HEK293 (cell line): ENCODE data around the gene HERC3.

Experiments used
- CTCF ChIA-PET: fragments of 350-600 bp; formaldehyde crosslinking; extraction: SDS; loops from one replicate; lab custom pipeline; 2021; ENCODE audit warnings: antibody characterized with exemption; lab: Yijun Ruan, JAX
- POLR2A ChIA-PET: fragments of 300-600 bp; formaldehyde crosslinking; extraction: SDS; loops from one replicate; lab custom pipeline; 2020; ENCODE audit warnings: antibody characterized with exemption, inconsistent platforms; lab: Yijun Ruan, JAX
- H3K27ac ChIP-seq: fragments of 200-500 bp; sonication (Bioruptor generic); 2 replicates; pipeline ENCODE4 v1.5.1; 2014; ENCODE audit warnings: low read depth, low read length, control low read depth, inconsistent platforms; ENCODE audit errors: extremely low read depth
- H3K36me3 ChIP-seq, 2 experiments: fragments of 200-500 bp in 1 of 2; sonication (Bioruptor generic) in 1 of 2; 1 replicate in 1 of 2; 2 replicates in 1 of 2; pipeline ENCODE4 v1.5.1; 2014 to 2017; ENCODE audit warnings: inconsistent platforms in 2 of 2, low read length in 2 of 2; ENCODE audit not compliant: control insufficient read depth in 2 of 2, insufficient read depth in 1 of 2
- H3K4me1 ChIP-seq: fragments of 200-500 bp; sonication (Bioruptor generic); 2 replicates; pipeline ENCODE4 v1.5.1; 2014; ENCODE audit warnings: mild to moderate bottlenecking, low read length, inconsistent platforms; ENCODE audit not compliant: control insufficient read depth, insufficient read depth
- H3K4me3 ChIP-seq: 2 replicates; pipeline ENCODE4 v1.5.1; 2011; ENCODE audit warnings: low read depth, mild to moderate bottlenecking, control low read depth, low read length, moderate library complexity
- H3K9me3 ChIP-seq: fragments of 200-500 bp; sonication (Bioruptor generic); 2 replicates; pipeline ENCODE4 v1.5.1; 2014; ENCODE audit warnings: low read depth, low read length, inconsistent platforms; ENCODE audit not compliant: control insufficient read depth, insufficient read depth
- GLIS1 ChIP-seq: fragments of 450-650 bp; formaldehyde crosslinking; IDR thresholded peaks from 2 replicates; pipeline ENCODE4 v1.5.1; 2016; ENCODE audit warnings: missing biosample characterization, missing genetic modification characterization
- HOXD13 ChIP-seq: sonication (generic); formaldehyde crosslinking; IDR thresholded peaks from 2 replicates; pipeline ENCODE4 v1.8.0; 2022; ENCODE audit warnings: missing genetic modification reagents, borderline replicate concordance
- KLF16 ChIP-seq: fragments of 450-650 bp; formaldehyde crosslinking; IDR thresholded peaks from 2 replicates; pipeline ENCODE4 v1.5.1; 2017; ENCODE audit warnings: missing biosample characterization, missing genetic modification characterization
- KLF8 ChIP-seq: fragments of 450-650 bp; formaldehyde crosslinking; IDR thresholded peaks from 2 replicates; pipeline ENCODE4 v1.5.1; 2016; ENCODE audit warnings: missing biosample characterization, missing genetic modification characterization
- RBAK ChIP-seq: fragments of 450-650 bp; formaldehyde crosslinking; IDR thresholded peaks from 2 replicates; pipeline ENCODE4 v1.5.1; 2016; ENCODE audit warnings: missing biosample characterization, missing genetic modification characterization
- SALL2 ChIP-seq: fragments of 450-650 bp; formaldehyde crosslinking; IDR thresholded peaks from 2 replicates; pipeline ENCODE4 v1.5.0; 2017; ENCODE audit warnings: missing biosample characterization, mild to moderate bottlenecking, missing genetic modification characterization, borderline replicate concordance
- SCRT1 ChIP-seq: fragments of 450-650 bp; formaldehyde crosslinking; IDR thresholded peaks from 2 replicates; pipeline ENCODE4 v1.5.1; 2016; ENCODE audit warnings: missing biosample characterization, missing genetic modification characterization, borderline replicate concordance
- SP3 ChIP-seq: fragments of 450-650 bp; formaldehyde crosslinking; IDR thresholded peaks from 2 replicates; pipeline ENCODE4 v1.5.1; 2016; ENCODE audit warnings: missing biosample characterization, missing genetic modification characterization
- YY2 ChIP-seq: fragments of 450-650 bp; formaldehyde crosslinking; IDR thresholded peaks from 2 replicates; pipeline ENCODE4 v1.5.1; 2016; ENCODE audit warnings: missing biosample characterization, missing genetic modification characterization
- ZNF114 ChIP-seq: fragments of 450-650 bp; formaldehyde crosslinking; IDR thresholded peaks from 2 replicates; pipeline ENCODE4 v1.5.0; 2017; ENCODE audit warnings: missing biosample characterization, missing genetic modification characterization
- ZNF202 ChIP-seq: fragments of 450-650 bp; formaldehyde crosslinking; IDR thresholded peaks from 2 replicates; pipeline ENCODE4 v1.5.1; 2016; ENCODE audit warnings: missing biosample characterization, missing genetic modification characterization, borderline replicate concordance
- ZNF24 ChIP-seq: fragments of 450-650 bp; formaldehyde crosslinking; IDR thresholded peaks from 2 replicates; pipeline ENCODE4 v1.5.1; 2016; ENCODE audit warnings: missing biosample characterization, missing genetic modification characterization
- ZNF266 ChIP-seq: fragments of 450-650 bp; formaldehyde crosslinking; IDR thresholded peaks from 2 replicates; pipeline ENCODE4 v1.5.1; 2016; ENCODE audit warnings: missing biosample characterization, missing genetic modification characterization, low read depth
- ZNF354C ChIP-seq: fragments of 450-650 bp; formaldehyde crosslinking; IDR thresholded peaks from 2 replicates; pipeline ENCODE4 v1.5.1; 2016; ENCODE audit warnings: missing biosample characterization, missing genetic modification characterization, low read depth, borderline replicate concordance
- ZNF501 ChIP-seq: fragments of 450-650 bp; formaldehyde crosslinking; IDR thresholded peaks from 2 replicates; pipeline ENCODE4 v1.5.1; 2016; ENCODE audit warnings: missing biosample characterization, missing genetic modification characterization
- ZNF513 ChIP-seq: fragments of 450-650 bp; IDR thresholded peaks from 2 replicates; pipeline ENCODE4 v1.5.1; 2018; ENCODE audit warnings: missing biosample characterization, missing genetic modification characterization
- ZNF623 ChIP-seq: fragments of 450-650 bp; formaldehyde crosslinking; IDR thresholded peaks from 2 replicates; pipeline ENCODE4 v1.5.1; 2016; ENCODE audit warnings: missing biosample characterization, missing genetic modification characterization
- ZNF664 ChIP-seq: fragments of 450-650 bp; formaldehyde crosslinking; IDR thresholded peaks from 2 replicates; pipeline ENCODE4 v1.5.1; 2016; ENCODE audit warnings: missing biosample characterization, missing genetic modification characterization
- ZNF768 ChIP-seq: fragments of 450-650 bp; formaldehyde crosslinking; IDR thresholded peaks from 2 replicates; pipeline ENCODE4 v1.5.1; 2018; ENCODE audit warnings: missing biosample characterization, mild to moderate bottlenecking, missing genetic modification characterization
- ZNF791 ChIP-seq: fragments of 450-650 bp; formaldehyde crosslinking; IDR thresholded peaks from 2 replicates; pipeline ENCODE4 v1.5.1; 2016; ENCODE audit warnings: missing biosample characterization, missing genetic modification characterization
- ZNF792 ChIP-seq: fragments of 450-650 bp; formaldehyde crosslinking; IDR thresholded peaks from 2 replicates; pipeline ENCODE4 v1.5.1; 2016; ENCODE audit warnings: missing biosample characterization, missing genetic modification characterization
- ZNF837 ChIP-seq: fragments of 450-650 bp; formaldehyde crosslinking; IDR thresholded peaks from 2 replicates; pipeline ENCODE4 v1.5.1; 2016; ENCODE audit warnings: missing biosample characterization, missing genetic modification characterization
- TF ChIP-seq, protein P1 (sequence below): sonication (generic); formaldehyde crosslinking; IDR thresholded peaks from 2 replicates; pipeline ENCODE4 v1.8.1; 2022; ENCODE audit warnings: mild to moderate bottlenecking, moderate library complexity, missing genetic modification reagents
- TF ChIP-seq, protein P2 (sequence below): fragments of 450-650 bp; formaldehyde crosslinking; IDR thresholded peaks from 2 replicates; pipeline ENCODE4 v1.5.1; 2016; ENCODE audit warnings: missing biosample characterization, missing genetic modification characterization

HERC3 gene

GRCh38 chr4:88698519-88698918 is 106.2 kb downstream of the HERC3 start:
- Histone ChIP-seq H3K27ac (no peak overlapping the region), H3K36me3 (no peaks in the 10 kb centered on the region), H3K4me3 (no peak overlapping the region), H3K4me1 (no peaks in the 10 kb centered on the region), H3K9me3 (no peaks in the 10 kb centered on the region)
- TF ChIP-seq ZNF202 (tag by site-specific recombination) = no peak
- no peak for TF ChIP-seq ZNF837 (tag by site-specific recombination)
- TF ChIP-seq ZNF513 (tag by site-specific recombination) = peak; percentile 77; the same call in 1 of the 2 replicates
- TF ChIP-seq, protein P1, sequence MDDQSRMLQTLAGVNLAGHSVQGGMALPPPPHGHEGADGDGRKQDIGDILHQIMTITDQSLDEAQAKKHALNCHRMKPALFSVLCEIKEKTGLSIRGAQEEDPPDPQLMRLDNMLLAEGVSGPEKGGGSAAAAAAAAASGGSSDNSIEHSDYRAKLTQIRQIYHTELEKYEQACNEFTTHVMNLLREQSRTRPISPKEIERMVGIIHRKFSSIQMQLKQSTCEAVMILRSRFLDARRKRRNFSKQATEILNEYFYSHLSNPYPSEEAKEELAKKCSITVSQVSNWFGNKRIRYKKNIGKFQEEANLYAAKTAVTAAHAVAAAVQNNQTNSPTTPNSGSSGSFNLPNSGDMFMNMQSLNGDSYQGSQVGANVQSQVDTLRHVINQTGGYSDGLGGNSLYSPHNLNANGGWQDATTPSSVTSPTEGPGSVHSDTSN = no peak
- TF ChIP-seq ZNF114 (tag by site-specific recombination) = no peak
- TF ChIP-seq SCRT1 = no peak
- TF ChIP-seq KLF8 (tag by site-specific recombination) = 0 out of 2 replicates have a peak, but pooled peaks have one; percentile 17
- ChIA-PET POLR2A (no interaction called here), CTCF (no interaction called here)

GRCh38 chr4:88702782-88703181 is 110.5 kb downstream of the HERC3 start:
- no peaks in the 10 kb centered on the region for H3K4me1 ChIP-seq
- TF ChIP-seq YY2 (tag by site-specific recombination) (no peak), ZNF354C (no peak), ZNF501 (tag by site-specific recombination) (no peak), SP3 (tag by site-specific recombination) (no peak), ZNF24 (tag by site-specific recombination) (no peak), ZNF664 (tag by site-specific recombination) (no peak), GLIS1 (no peak), KLF8 (tag by site-specific recombination) (no peak), ZNF791 (no peak), ZNF792 (tag by site-specific recombination) (no peak), ZNF768 (tag by site-specific recombination) (no peak), SALL2 (tag by site-specific recombination) (no peak), KLF16 (no peak), HOXD13 (CRISPR knock-in tag) (no peak), ZNF623 (no peak), RBAK (tag by site-specific recombination) (no peak), ZNF266 (tag by site-specific recombination) (no peak)
- TF ChIP-seq, protein P2, sequence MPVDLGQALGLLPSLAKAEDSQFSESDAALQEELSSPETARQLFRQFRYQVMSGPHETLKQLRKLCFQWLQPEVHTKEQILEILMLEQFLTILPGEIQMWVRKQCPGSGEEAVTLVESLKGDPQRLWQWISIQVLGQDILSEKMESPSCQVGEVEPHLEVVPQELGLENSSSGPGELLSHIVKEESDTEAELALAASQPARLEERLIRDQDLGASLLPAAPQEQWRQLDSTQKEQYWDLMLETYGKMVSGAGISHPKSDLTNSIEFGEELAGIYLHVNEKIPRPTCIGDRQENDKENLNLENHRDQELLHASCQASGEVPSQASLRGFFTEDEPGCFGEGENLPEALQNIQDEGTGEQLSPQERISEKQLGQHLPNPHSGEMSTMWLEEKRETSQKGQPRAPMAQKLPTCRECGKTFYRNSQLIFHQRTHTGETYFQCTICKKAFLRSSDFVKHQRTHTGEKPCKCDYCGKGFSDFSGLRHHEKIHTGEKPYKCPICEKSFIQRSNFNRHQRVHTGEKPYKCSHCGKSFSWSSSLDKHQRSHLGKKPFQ (tag by site-specific recombination) = no peak
- CTCF ChIA-PET = interaction anchor here (0.5 to 1.6 kb wide), 2 partner anchors 43 to 321 kb away, joined by 5 read pairs; no protein-coding TSS in a partner anchor
- H3K9me3 ChIP-seq = no peaks in the 10 kb centered on the region
- H3K4me3 ChIP-seq = no peak overlapping the region
- POLR2A ChIA-PET = no interaction called here
- peaks cover 0 to 3% of the 10 kb centered on the region in 2 experiments; a peak in 1 of 3 replicates for H3K36me3 ChIP-seq
- H3K27ac ChIP-seq = no peak overlapping the region
